ENCODE results near the gene ALG9. TPM values are rescaled to one million over a fixed set of nuclear protein-coding genes. Genes with fewer than 3 reads are reported as not detected.

ALG9 gene
- total and polyA plus RNA-seq, 2 donors (not counting 1 experiment from before 2014, with no cell fraction given): 30.9 to 43.8 TPM

- no peaks in the 10 kb centered on the region for H3K79me2 ChIP-seq (ENCODE audit: control insufficient read depth, insufficient read depth, low read length)
- DNase-seq (ENCODE audit: low read depth in 2 of 2): no peak
- TF ChIP-seq CTCF (conservative IDR thresholded peaks at IDR 0.05 in 1 of 2, IDR thresholded peaks at IDR 0.05 in 1 of 2; ENCODE audit: low read depth in 1 of 2, low read length in 2 of 2): no peak
- no peaks in the 10 kb centered on the region for H4K20me1 ChIP-seq (ENCODE audit: control insufficient read depth, extremely low read depth, insufficient read depth, low read length)
- no peak overlapping the region for H3K9ac ChIP-seq (ENCODE audit: insufficient read depth, low read length)
- H3K36me3 ChIP-seq (ENCODE audit: control insufficient read depth, insufficient read depth, low read length): peaks cover 5% of the 10 kb centered on the region
- no peak overlapping the region for H3K4me3 ChIP-seq (replicated peaks in 1 of 4; ENCODE audit: control extremely low read depth in 1 of 4, insufficient read depth in 1 of 4, low read depth in 3 of 4, low read length in 4 of 4)
- H2AFZ ChIP-seq (ENCODE audit: low read length): no peak overlapping the region
- no peak overlapping the region for H3K27ac ChIP-seq (ENCODE audit: insufficient read depth, low read length)
- peaks cover 5% of the 10 kb centered on the region for H3K4me1 ChIP-seq (ENCODE audit: control insufficient read depth, extremely low read depth, insufficient read depth, low read length)
- H3K27me3 ChIP-seq (ENCODE audit: control insufficient read depth, insufficient read depth, low read length): no peaks in the 10 kb centered on the region
- no peaks in the 10 kb centered on the region for H3K9me3 ChIP-seq (ENCODE audit: control insufficient read depth, insufficient read depth, low read depth, low read length)
- H3K4me2 ChIP-seq (ENCODE audit: extremely low read depth, insufficient read depth, low read length): no peak overlapping the region
These were observed 44.9 kb downstream of the ALG9 start for GRCh38 chr11:111826322-111826950.

- H4K20me1 ChIP-seq (ENCODE audit: control insufficient read depth, extremely low read depth, insufficient read depth, low read length): no peaks in the 10 kb centered on the region
- no peak overlapping the region for H3K27ac ChIP-seq (ENCODE audit: insufficient read depth, low read length)
- H3K4me2 ChIP-seq (ENCODE audit: extremely low read depth, insufficient read depth, low read length): no peak overlapping the region
- H2AFZ ChIP-seq (ENCODE audit: low read length): no peak overlapping the region
- H3K36me3 ChIP-seq (ENCODE audit: control insufficient read depth, insufficient read depth, low read length): peaks cover 3% of the 10 kb centered on the region
- H3K9me3 ChIP-seq (ENCODE audit: control insufficient read depth, insufficient read depth, low read depth, low read length): no peaks in the 10 kb centered on the region
- no peak for DNase-seq (ENCODE audit: low read depth in 2 of 2)
- H3K79me2 ChIP-seq (ENCODE audit: control insufficient read depth, insufficient read depth, low read length): no peaks in the 10 kb centered on the region
- no peak overlapping the region for H3K9ac ChIP-seq (ENCODE audit: insufficient read depth, low read length)
- TF ChIP-seq CTCF (conservative IDR thresholded peaks at IDR 0.05 in 1 of 2, IDR thresholded peaks at IDR 0.05 in 1 of 2; ENCODE audit: low read depth in 1 of 2, low read length in 2 of 2) (no peak), EZH2 (IDR thresholded peaks at IDR 0.05; ENCODE audit: low read length, missing control alignments) (no peak)
- H3K27me3 ChIP-seq (ENCODE audit: control insufficient read depth, insufficient read depth, low read length): no peaks in the 10 kb centered on the region
- H3K4me1 ChIP-seq (ENCODE audit: control insufficient read depth, extremely low read depth, insufficient read depth, low read length): peaks cover 13% of the 10 kb centered on the region
- H3K4me3 ChIP-seq (replicated peaks in 1 of 4; ENCODE audit: control extremely low read depth in 1 of 4, insufficient read depth in 1 of 4, low read depth in 3 of 4, low read length in 4 of 4): no peak overlapping the region
These were observed 47.8 kb downstream of the ALG9 start for GRCh38 chr11:111823629-111824028.

- H4K20me1 ChIP-seq (ENCODE audit: control insufficient read depth, extremely low read depth, insufficient read depth, low read length): no peaks in the 10 kb centered on the region
- H3K9ac ChIP-seq (ENCODE audit: insufficient read depth, low read length): no peak overlapping the region
- H3K79me2 ChIP-seq (ENCODE audit: control insufficient read depth, insufficient read depth, low read length): no peaks in the 10 kb centered on the region
- no peaks in the 10 kb centered on the region for H3K27me3 ChIP-seq (ENCODE audit: control insufficient read depth, insufficient read depth, low read length)
- H3K4me2 ChIP-seq (ENCODE audit: extremely low read depth, insufficient read depth, low read length): no peak overlapping the region
- peaks cover 14% of the 10 kb centered on the region for H3K4me1 ChIP-seq (ENCODE audit: control insufficient read depth, extremely low read depth, insufficient read depth, low read length)
- H2AFZ ChIP-seq (ENCODE audit: low read length): no peak overlapping the region
- no peak overlapping the region for H3K4me3 ChIP-seq (replicated peaks in 1 of 4; ENCODE audit: control extremely low read depth in 1 of 4, insufficient read depth in 1 of 4, low read depth in 3 of 4, low read length in 4 of 4)
- H3K27ac ChIP-seq (ENCODE audit: insufficient read depth, low read length): no peak overlapping the region
- H3K36me3 ChIP-seq (ENCODE audit: control insufficient read depth, insufficient read depth, low read length): peaks cover 2% of the 10 kb centered on the region
- H3K9me3 ChIP-seq (ENCODE audit: control insufficient read depth, insufficient read depth, low read depth, low read length): no peaks in the 10 kb centered on the region
- DNase-seq (ENCODE audit: low read depth in 2 of 2): no peak
- TF ChIP-seq CTCF (conservative IDR thresholded peaks at IDR 0.05 in 1 of 2, IDR thresholded peaks at IDR 0.05 in 1 of 2; ENCODE audit: low read depth in 1 of 2, low read length in 2 of 2) (no peak), EZH2 (IDR thresholded peaks at IDR 0.05; ENCODE audit: low read length, missing control alignments) (no peak)
These were observed 48.2 kb downstream of the ALG9 start for GRCh38 chr11:111823131-111823530.
